PFSK-1 (cell line): ENCODE results near the gene PCBP3.

ENCODE experiments used
- FOXP2 ChIP-seq: optimal IDR thresholded peaks from 2 replicates; pipeline ENCODE3; 2011; ENCODE audit warnings: borderline replicate concordance, control low read depth, inconsistent platforms; ENCODE audit not compliant: insufficient read depth; ENCODE audit errors: extremely low read length, extremely low read depth
- POLR2AphosphoS5 ChIP-seq: IDR thresholded peaks from 2 replicates; pipeline ENCODE4 v1.6.1; 2012; ENCODE audit warnings: low read depth, mild to moderate bottlenecking, control low read depth, low read length, moderate library complexity
- SIN3A ChIP-seq: IDR thresholded peaks from 2 replicates; pipeline ENCODE4 v1.6.1; 2012; ENCODE audit warnings: mild to moderate bottlenecking, low read length, moderate library complexity, borderline replicate concordance; ENCODE audit not compliant: insufficient read depth
- TAF1 ChIP-seq: IDR thresholded peaks from 2 replicates; pipeline ENCODE4 v1.6.1; 2012; ENCODE audit warnings: low read length, control low read depth, borderline replicate concordance; ENCODE audit not compliant: insufficient read depth
- TF ChIP-seq, protein P1 (sequence below), 2 experiments: IDR thresholded peaks; 2 replicates each; pipeline versions ENCODE4 v1.6.1 to v1.8.0; 2011 to 2012; ENCODE audit warnings: low read depth in 2 of 2, low read length in 2 of 2, control low read depth in 1 of 2, inconsistent platforms in 1 of 2, mild to moderate bottlenecking in 1 of 2, moderate library complexity in 1 of 2; ENCODE audit not compliant: insufficient read depth in 1 of 2

GRCh38 chr21:45799765-45800338, 156.3 kb downstream of the PCBP3 start:
- TF ChIP-seq POLR2AphosphoS5 (no peak), TAF1 (no peak), SIN3A (no peak), FOXP2 (no peak)
- TF ChIP-seq, protein P1, sequence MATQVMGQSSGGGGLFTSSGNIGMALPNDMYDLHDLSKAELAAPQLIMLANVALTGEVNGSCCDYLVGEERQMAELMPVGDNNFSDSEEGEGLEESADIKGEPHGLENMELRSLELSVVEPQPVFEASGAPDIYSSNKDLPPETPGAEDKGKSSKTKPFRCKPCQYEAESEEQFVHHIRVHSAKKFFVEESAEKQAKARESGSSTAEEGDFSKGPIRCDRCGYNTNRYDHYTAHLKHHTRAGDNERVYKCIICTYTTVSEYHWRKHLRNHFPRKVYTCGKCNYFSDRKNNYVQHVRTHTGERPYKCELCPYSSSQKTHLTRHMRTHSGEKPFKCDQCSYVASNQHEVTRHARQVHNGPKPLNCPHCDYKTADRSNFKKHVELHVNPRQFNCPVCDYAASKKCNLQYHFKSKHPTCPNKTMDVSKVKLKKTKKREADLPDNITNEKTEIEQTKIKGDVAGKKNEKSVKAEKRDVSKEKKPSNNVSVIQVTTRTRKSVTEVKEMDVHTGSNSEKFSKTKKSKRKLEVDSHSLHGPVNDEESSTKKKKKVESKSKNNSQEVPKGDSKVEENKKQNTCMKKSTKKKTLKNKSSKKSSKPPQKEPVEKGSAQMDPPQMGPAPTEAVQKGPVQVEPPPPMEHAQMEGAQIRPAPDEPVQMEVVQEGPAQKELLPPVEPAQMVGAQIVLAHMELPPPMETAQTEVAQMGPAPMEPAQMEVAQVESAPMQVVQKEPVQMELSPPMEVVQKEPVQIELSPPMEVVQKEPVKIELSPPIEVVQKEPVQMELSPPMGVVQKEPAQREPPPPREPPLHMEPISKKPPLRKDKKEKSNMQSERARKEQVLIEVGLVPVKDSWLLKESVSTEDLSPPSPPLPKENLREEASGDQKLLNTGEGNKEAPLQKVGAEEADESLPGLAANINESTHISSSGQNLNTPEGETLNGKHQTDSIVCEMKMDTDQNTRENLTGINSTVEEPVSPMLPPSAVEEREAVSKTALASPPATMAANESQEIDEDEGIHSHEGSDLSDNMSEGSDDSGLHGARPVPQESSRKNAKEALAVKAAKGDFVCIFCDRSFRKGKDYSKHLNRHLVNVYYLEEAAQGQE (IDR thresholded peaks at IDR 0.05; ENCODE audit: insufficient read depth in 1 of 2, low read depth in 2 of 2, low read length in 2 of 2), result no peak
